Mucosa of rectum (tissue), 2 donors: Measurements from ENCODE around the gene UBE2QL1.

Source experiments
- H3K27ac ChIP-seq, 2 donors: one replicate each; pipeline ENCODE4 v1.7.0; 2013; ENCODE audit warnings: inconsistent platforms in 2 of 2, low read depth in 2 of 2, low read length in 2 of 2
- H3K27me3 ChIP-seq, 2 donors: one replicate each; pipeline ENCODE4 v1.7.0; 2013; ENCODE audit warnings: low read length in 2 of 2; ENCODE audit not compliant: control insufficient read depth in 2 of 2, insufficient read depth in 2 of 2
- H3K36me3 ChIP-seq, 2 donors: one replicate each; pipeline ENCODE4 v1.7.0; 2013; ENCODE audit warnings: low read length in 2 of 2; ENCODE audit not compliant: control insufficient read depth in 2 of 2, insufficient read depth in 2 of 2
- H3K4me1 ChIP-seq, 2 donors: one replicate each; pipeline ENCODE4 v1.7.0; 2013; ENCODE audit warnings: low read length in 2 of 2, mild to moderate bottlenecking in 1 of 2; ENCODE audit not compliant: control insufficient read depth in 2 of 2, insufficient read depth in 2 of 2
- H3K4me3 ChIP-seq, 2 donors: one replicate each; pipeline ENCODE4 v1.7.0; 2013; ENCODE audit warnings: low read length in 2 of 2
- H3K9ac ChIP-seq, 2 donors: one replicate each; pipeline ENCODE4 v1.7.0; 2013; ENCODE audit warnings: low read length in 2 of 2, low read depth in 1 of 2, mild to moderate bottlenecking in 1 of 2
- H3K9me3 ChIP-seq, 2 donors: one replicate each; pipeline ENCODE4 v1.7.0; 2013; ENCODE audit warnings: low read length in 2 of 2; ENCODE audit not compliant: control insufficient read depth in 2 of 2
- donor health status: healthy.
- donor health status: Normal muscosa, but diverticular disease.

UBE2QL1 gene, protein sequence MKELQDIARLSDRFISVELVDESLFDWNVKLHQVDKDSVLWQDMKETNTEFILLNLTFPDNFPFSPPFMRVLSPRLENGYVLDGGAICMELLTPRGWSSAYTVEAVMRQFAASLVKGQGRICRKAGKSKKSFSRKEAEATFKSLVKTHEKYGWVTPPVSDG

DNA sequence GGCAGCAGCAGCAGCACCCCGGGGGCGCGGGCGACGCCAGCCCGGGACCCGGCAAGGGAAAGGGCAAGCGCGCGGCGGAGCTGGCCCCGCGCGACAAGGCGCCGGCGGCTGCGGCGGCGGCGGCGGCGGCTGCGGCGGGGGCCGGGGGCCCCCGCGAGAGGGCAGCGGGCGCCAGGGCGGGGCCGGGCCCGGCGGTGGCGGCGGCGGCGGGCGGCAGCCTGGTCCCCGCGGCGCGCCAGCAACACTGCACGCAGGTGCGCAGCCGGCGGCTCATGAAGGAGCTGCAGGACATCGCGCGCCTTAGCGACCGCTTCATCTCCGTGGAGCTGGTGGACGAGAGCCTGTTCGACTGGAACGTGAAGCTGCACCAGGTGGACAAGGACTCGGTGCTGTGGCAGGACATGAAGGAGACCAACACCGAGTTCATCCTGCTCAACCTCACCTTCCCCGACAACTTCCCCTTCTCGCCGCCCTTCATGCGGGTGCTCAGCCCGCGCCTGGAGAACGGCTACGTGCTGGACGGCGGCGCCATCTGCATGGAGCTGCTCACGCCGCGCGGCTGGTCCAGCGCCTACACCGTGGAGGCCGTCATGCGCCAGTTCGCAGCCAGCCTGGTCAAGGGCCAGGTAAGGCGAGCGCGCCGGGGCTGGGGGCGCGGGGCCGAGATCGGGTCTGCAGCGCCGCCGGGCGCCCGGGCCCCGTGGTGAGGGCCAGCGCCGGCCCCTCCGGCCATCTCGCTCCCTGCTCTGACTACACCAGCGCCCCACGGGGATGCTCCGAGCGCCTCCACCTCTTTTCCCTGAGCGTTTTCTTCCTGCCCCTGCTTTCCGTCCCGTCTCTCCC is at the start of gene UBE2QL1:
Gene UBE2QL1, plus strand, starts transcription at position 238 of the 843 bp plus-strand sequence. Its CDS starts 35 bp downstream, at position 273.
- H3K27ac ChIP-seq: no peak within 1 kb of the TSS
- peaks cover 9 to 16% of the 10 kb centered on the region in 2 donors for H3K27me3 ChIP-seq
- H3K4me3 ChIP-seq: peak within 1 kb of the TSS; percentile 52 to 68
- peaks cover 0 to 4% of the 10 kb centered on the region in 2 donors for H3K4me1 ChIP-seq
- H3K9ac ChIP-seq: peak within 1 kb of the TSS; percentile 9 to 20
- no peaks in the 10 kb centered on the region for H3K9me3 ChIP-seq
- no peaks in the 10 kb centered on the region for H3K36me3 ChIP-seq

GRCh38 chr5:6399980-6400910 is 48.4 kb upstream of the UBE2QL1 start:
- H3K4me3 ChIP-seq: no peak overlapping the region
- H3K4me1 ChIP-seq: no peaks in the 10 kb centered on the region
- H3K27me3 ChIP-seq: peaks cover 0 to 2% of the 10 kb centered on the region in 2 donors
- H3K9ac ChIP-seq: no peak overlapping the region
- no peak overlapping the region for H3K27ac ChIP-seq
- H3K9me3 ChIP-seq: no peaks in the 10 kb centered on the region
- H3K36me3 ChIP-seq: no peaks in the 10 kb centered on the region

- Histone ChIP-seq H3K36me3 (no peaks in the 10 kb centered on the region), H3K4me3 (no peak overlapping the region), H3K9me3 (no peaks in the 10 kb centered on the region), H3K27me3 (peaks cover 0 to 2% of the 10 kb centered on the region in 2 donors), H3K4me1 (no peaks in the 10 kb centered on the region), H3K9ac (no peak overlapping the region), H3K27ac (no peak overlapping the region)
Observed at GRCh38 chr5:6401410-6401809, 47.2 kb upstream of the UBE2QL1 start.

DNA sequence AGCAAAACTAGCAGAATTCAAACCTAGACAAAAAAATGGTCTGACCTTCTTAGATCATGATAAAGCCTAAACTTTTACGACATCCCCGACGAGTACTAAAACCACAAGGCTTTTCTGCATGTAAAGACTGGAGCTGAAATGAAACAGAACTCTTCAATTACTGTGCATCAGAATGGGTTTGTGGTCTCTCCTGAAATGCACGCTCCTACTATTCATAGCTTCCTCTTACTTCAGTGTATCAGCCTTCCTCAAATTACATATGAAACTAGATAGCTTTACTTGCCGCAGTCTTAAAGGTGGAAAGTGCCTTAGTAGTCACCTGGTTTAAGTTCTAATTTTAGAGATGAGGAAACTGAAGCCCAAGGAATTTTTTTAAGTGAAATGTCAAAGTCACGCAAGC is 45.7 kb upstream of the UBE2QL1 start:
- Histone ChIP-seq H3K4me1 (no peaks in the 10 kb centered on the region), H3K36me3 (no peaks in the 10 kb centered on the region), H3K4me3 (no peak overlapping the region), H3K9ac (no peak overlapping the region), H3K27ac (no peak overlapping the region), H3K27me3 (peaks cover 0 to 2% of the 10 kb centered on the region in 2 donors), H3K9me3 (no peaks in the 10 kb centered on the region)

GRCh38 chr5:6403416-6403815 is 45.2 kb upstream of the UBE2QL1 start:
- Histone ChIP-seq H3K36me3 (no peaks in the 10 kb centered on the region), H3K27me3 (peaks cover 0 to 2% of the 10 kb centered on the region in 2 donors), H3K4me3 (no peak overlapping the region), H3K9me3 (no peaks in the 10 kb centered on the region), H3K4me1 (no peaks in the 10 kb centered on the region), H3K9ac (no peak overlapping the region), H3K27ac (no peak overlapping the region)

- no peak overlapping the region for H3K27ac ChIP-seq
- H3K4me1 ChIP-seq: no peaks in the 10 kb centered on the region
- H3K4me3 ChIP-seq: no peak overlapping the region
- peaks cover 0 to 2% of the 10 kb centered on the region in 2 donors for H3K27me3 ChIP-seq
- H3K9me3 ChIP-seq: no peaks in the 10 kb centered on the region
- H3K9ac ChIP-seq: no peak overlapping the region
- no peaks in the 10 kb centered on the region for H3K36me3 ChIP-seq
Observed at GRCh38 chr5:6404129-6404528, 44.5 kb upstream of the UBE2QL1 start.

GRCh38 chr5:6405591-6405990 is 43.1 kb upstream of the UBE2QL1 start:
- H3K4me3 ChIP-seq: no peak overlapping the region
- no peaks in the 10 kb centered on the region for H3K9me3 ChIP-seq
- H3K27me3 ChIP-seq: peaks cover 0 to 2% of the 10 kb centered on the region in 2 donors
- H3K4me1 ChIP-seq: no peaks in the 10 kb centered on the region
- no peak overlapping the region for H3K9ac ChIP-seq
- H3K36me3 ChIP-seq: no peaks in the 10 kb centered on the region
- no peak overlapping the region for H3K27ac ChIP-seq

DNA sequence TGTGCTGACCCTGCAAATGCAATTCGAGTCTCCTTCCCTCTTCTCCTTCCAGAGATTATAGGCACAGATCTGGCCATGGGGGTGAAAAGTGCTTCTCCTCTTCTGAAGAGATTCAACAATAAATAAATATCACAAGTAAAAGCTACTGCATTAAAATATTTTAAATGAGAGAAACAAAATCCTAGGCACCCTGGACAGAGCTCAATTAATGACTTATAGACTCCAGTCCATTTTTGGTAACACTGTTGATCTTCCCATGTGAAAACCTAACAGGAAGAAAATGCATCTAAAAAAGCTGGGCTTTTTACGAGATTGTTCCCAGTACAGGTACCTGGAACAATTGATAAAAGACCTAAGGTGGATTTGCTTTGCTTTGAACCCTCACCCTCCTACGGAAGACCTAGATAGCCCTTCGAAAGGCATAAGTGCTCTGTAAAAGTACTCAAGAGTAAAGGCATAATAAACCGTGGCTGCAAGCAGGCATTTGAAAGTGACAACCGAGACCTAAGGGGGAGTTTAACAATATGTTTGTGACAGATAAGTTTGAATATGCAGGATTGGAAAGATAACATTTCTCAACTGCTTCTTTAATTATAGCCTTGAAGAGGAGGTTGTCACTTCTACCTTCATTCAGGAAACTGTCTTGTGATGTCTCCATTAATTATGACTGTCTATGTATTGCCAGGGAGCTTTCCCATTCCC is 41.0 kb upstream of the UBE2QL1 start:
- Histone ChIP-seq H3K9me3 (no peaks in the 10 kb centered on the region), H3K36me3 (no peaks in the 10 kb centered on the region), H3K4me1 (no peaks in the 10 kb centered on the region), H3K4me3 (no peak overlapping the region), H3K9ac (no peak overlapping the region), H3K27me3 (peaks cover 0 to 2% of the 10 kb centered on the region in 2 donors), H3K27ac (no peak overlapping the region)

DNA sequence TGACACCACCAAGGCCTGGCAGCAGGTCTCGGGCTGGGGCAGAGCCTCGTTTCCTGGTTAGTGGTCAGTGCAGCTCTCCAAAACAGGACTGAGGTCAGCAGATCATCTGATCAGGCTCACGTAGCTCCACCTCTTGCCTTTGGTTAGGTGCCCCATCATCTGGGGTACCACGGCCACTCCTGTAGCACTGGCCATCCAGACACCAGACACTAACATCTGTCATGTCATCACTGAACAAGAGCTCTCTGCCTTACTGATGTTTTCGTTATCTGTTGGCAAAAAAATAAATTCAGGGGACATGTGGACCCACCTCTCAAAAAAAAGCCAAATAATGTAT is 40.4 kb upstream of the UBE2QL1 start:
- H3K9ac ChIP-seq: no peak overlapping the region
- no peak overlapping the region for H3K4me3 ChIP-seq
- no peaks in the 10 kb centered on the region for H3K4me1 ChIP-seq
- H3K27me3 ChIP-seq: peaks cover 0 to 2% of the 10 kb centered on the region in 2 donors
- no peaks in the 10 kb centered on the region for H3K9me3 ChIP-seq
- no peaks in the 10 kb centered on the region for H3K36me3 ChIP-seq
- no peak overlapping the region for H3K27ac ChIP-seq
